Measurements from ENCODE around the gene SOX10. TPM values are rescaled to one million over a fixed set of nuclear protein-coding genes. Genes with fewer than 3 reads are reported as not detected.
A peak's percentile ranks its signal among the peaks of the same experiment; 100 is the strongest.

SOX10 gene
- total RNA-seq, 1 experiment from 2014 or later, result 2.7 TPM

GRCh38 chr22:37982938-37983859, 1.2 kb downstream of the SOX10 start:
- CTCF ChIA-PET, result interaction anchor here (0.6 to 3.3 kb wide), 25 partner anchors 9 to 391 kb away, joined by 3 to 42 read pairs (median 4); partner anchors contain the start of gene PICK1
- peak overlapping the region; percentile 69 for H3K4me3 Mint-ChIP-seq
- DNase-seq (ENCODE audit: low spot score) (peak; percentile 82), ATAC-seq (peak; percentile 59)
- H3K36me3 Mint-ChIP-seq, result no peaks in the 10 kb centered on the region
- H3K27me3 Mint-ChIP-seq (ENCODE audit: low read depth), result peaks cover 19% of the 10 kb centered on the region
- peaks cover 22% of the 10 kb centered on the region for H3K4me1 Mint-ChIP-seq
- no peak overlapping the region for H3K27ac Mint-ChIP-seq
- no peaks in the 10 kb centered on the region for H3K9me3 Mint-ChIP-seq
- POLR2A ChIA-PET, result interaction anchor here (0.6 kb wide), 2 partner anchors 121 to 157 kb away, joined by 3 read pairs; no protein-coding TSS in a partner anchor
- TF ChIP-seq, protein P1, sequence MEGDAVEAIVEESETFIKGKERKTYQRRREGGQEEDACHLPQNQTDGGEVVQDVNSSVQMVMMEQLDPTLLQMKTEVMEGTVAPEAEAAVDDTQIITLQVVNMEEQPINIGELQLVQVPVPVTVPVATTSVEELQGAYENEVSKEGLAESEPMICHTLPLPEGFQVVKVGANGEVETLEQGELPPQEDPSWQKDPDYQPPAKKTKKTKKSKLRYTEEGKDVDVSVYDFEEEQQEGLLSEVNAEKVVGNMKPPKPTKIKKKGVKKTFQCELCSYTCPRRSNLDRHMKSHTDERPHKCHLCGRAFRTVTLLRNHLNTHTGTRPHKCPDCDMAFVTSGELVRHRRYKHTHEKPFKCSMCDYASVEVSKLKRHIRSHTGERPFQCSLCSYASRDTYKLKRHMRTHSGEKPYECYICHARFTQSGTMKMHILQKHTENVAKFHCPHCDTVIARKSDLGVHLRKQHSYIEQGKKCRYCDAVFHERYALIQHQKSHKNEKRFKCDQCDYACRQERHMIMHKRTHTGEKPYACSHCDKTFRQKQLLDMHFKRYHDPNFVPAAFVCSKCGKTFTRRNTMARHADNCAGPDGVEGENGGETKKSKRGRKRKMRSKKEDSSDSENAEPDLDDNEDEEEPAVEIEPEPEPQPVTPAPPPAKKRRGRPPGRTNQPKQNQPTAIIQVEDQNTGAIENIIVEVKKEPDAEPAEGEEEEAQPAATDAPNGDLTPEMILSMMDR (IDR thresholded peaks at IDR 0.05), result peak; percentile 87
- TF ChIP-seq, protein P2, sequence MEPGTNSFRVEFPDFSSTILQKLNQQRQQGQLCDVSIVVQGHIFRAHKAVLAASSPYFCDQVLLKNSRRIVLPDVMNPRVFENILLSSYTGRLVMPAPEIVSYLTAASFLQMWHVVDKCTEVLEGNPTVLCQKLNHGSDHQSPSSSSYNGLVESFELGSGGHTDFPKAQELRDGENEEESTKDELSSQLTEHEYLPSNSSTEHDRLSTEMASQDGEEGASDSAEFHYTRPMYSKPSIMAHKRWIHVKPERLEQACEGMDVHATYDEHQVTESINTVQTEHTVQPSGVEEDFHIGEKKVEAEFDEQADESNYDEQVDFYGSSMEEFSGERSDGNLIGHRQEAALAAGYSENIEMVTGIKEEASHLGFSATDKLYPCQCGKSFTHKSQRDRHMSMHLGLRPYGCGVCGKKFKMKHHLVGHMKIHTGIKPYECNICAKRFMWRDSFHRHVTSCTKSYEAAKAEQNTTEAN (CRISPR knock-in tag; IDR thresholded peaks at IDR 0.05), result no peak
- no peak for TF ChIP-seq ZNF416 (CRISPR knock-in tag; IDR thresholded peaks at IDR 0.05)
- TF ChIP-seq NR1H2 (CRISPR knock-in tag; IDR thresholded peaks at IDR 0.05), result no peak
- TF ChIP-seq, protein P3, sequence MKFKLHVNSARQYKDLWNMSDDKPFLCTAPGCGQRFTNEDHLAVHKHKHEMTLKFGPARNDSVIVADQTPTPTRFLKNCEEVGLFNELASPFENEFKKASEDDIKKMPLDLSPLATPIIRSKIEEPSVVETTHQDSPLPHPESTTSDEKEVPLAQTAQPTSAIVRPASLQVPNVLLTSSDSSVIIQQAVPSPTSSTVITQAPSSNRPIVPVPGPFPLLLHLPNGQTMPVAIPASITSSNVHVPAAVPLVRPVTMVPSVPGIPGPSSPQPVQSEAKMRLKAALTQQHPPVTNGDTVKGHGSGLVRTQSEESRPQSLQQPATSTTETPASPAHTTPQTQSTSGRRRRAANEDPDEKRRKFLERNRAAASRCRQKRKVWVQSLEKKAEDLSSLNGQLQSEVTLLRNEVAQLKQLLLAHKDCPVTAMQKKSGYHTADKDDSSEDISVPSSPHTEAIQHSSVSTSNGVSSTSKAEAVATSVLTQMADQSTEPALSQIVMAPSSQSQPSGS (CRISPR knock-in tag; IDR thresholded peaks at IDR 0.05; ENCODE audit: borderline replicate concordance, low read depth), result no peak
- no peak for TF ChIP-seq ATF6 (CRISPR knock-in tag; IDR thresholded peaks at IDR 0.05)
- TF ChIP-seq SP1 (CRISPR knock-in tag; conservative IDR thresholded peaks at IDR 0.05), result 0 out of 2 replicates have a peak, but pooled peaks have one; percentile 9
- no peak for TF ChIP-seq FOXP4 (CRISPR knock-in tag; IDR thresholded peaks at IDR 0.05)
- no peak for TF ChIP-seq ZNF532 (CRISPR knock-in tag; IDR thresholded peaks at IDR 0.05; ENCODE audit: borderline replicate concordance)
- TF ChIP-seq NFE2L1 (CRISPR knock-in tag; IDR thresholded peaks at IDR 0.05), result no peak
- TF ChIP-seq ZNF317 (CRISPR knock-in tag; IDR thresholded peaks at IDR 0.05; ENCODE audit: borderline replicate concordance, low read depth), result no peak
- no peak for TF ChIP-seq ELF4 (CRISPR knock-in tag; IDR thresholded peaks at IDR 0.05; ENCODE audit: low read depth)
- TF ChIP-seq ZNF121 (CRISPR knock-in tag; IDR thresholded peaks at IDR 0.05), result 0 out of 2 replicates have a peak, but pooled peaks have one; percentile 40
- no peak for TF ChIP-seq FOXJ3 (CRISPR knock-in tag; IDR thresholded peaks at IDR 0.05; ENCODE audit: borderline replicate concordance)
- TF ChIP-seq NR3C1 (CRISPR knock-in tag; conservative IDR thresholded peaks at IDR 0.05; ENCODE audit: low read depth), result no peak
- no peak for TF ChIP-seq OVOL2 (CRISPR knock-in tag; IDR thresholded peaks at IDR 0.05; ENCODE audit: borderline replicate concordance)
- no peak for TF ChIP-seq ARID4B (CRISPR knock-in tag; IDR thresholded peaks at IDR 0.05; ENCODE audit: borderline replicate concordance)

Measured in WTC11 (cell line).